LNCaP clone FGC (cell line): ENCODE results near the gene CORO2B.

Source experiments
- DNase-seq: peaks from one replicate; pipeline ENCODE4 v3.0.0-alpha.2; 2011; ENCODE audit warnings: low read depth
- H3K4me3 ChIP-seq: 2 replicates; pipeline ENCODE4 v1.5.1; 2011; ENCODE audit warnings: mild to moderate bottlenecking, low read depth, low read length, control low read depth
- TF ChIP-seq, protein P1 (sequence below): IDR thresholded peaks from 2 replicates; pipeline ENCODE4 v1.5.1; 2012; ENCODE audit warnings: mild to moderate bottlenecking; ENCODE audit not compliant: control insufficient read depth, insufficient read depth; ENCODE audit errors: extremely low read depth

CORO2B gene

DNA sequence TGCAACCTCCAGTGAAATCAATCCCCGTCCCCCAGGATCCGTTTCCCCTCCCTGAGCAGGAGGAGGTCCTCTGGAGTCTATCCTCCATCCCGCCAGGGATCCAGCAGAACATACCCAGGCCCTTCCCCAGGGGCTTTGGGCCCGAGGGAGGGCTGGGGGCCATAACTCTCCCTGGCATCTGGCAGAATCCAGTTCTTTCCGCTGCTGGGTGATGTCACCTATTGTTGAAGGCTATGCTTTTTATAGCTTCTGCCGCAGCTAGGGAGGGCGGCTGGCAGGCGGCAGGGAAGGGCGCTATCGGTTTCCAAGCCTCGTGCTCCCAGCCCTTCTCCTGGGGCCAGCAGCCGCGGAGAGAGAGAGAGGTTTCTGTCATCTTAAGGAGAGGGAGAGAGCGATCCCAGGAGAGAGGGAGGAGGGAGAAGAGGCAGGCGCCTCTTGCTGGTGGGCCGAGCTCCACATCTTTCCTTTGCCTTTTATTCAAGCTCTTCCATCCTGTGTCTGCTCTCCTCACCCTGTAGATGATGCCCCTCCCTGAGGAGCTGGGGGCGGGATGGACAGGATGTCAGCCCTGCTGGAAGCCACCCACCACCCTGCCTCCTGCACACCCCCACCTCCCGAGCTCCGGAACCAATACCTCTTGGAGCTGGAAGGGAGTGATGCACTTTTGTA is 121.8 kb downstream of the CORO2B start:
- DNase-seq: no peak

DNA sequence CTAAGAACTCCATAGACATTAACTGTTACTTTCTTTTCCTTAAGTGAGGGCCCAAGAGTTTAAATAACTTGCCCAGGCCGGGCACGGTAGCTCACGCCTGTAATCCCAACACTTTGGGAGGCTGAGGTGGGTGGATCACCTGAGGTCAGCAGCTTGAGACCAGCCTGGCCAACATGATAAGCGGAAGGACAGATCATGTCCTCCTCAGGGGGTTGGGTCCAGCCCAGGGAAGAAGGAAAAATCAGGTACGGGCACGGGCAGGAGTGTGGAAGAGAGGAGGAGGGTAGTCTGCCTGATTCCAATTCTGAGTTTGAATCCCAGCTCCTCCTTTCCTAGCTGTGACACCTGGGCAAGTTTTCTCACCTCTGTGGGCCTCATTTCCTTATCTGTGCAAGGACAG is 123.1 kb downstream of the CORO2B start:
- no peak overlapping the region for H3K4me3 ChIP-seq
- TF ChIP-seq, protein P1, sequence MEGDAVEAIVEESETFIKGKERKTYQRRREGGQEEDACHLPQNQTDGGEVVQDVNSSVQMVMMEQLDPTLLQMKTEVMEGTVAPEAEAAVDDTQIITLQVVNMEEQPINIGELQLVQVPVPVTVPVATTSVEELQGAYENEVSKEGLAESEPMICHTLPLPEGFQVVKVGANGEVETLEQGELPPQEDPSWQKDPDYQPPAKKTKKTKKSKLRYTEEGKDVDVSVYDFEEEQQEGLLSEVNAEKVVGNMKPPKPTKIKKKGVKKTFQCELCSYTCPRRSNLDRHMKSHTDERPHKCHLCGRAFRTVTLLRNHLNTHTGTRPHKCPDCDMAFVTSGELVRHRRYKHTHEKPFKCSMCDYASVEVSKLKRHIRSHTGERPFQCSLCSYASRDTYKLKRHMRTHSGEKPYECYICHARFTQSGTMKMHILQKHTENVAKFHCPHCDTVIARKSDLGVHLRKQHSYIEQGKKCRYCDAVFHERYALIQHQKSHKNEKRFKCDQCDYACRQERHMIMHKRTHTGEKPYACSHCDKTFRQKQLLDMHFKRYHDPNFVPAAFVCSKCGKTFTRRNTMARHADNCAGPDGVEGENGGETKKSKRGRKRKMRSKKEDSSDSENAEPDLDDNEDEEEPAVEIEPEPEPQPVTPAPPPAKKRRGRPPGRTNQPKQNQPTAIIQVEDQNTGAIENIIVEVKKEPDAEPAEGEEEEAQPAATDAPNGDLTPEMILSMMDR: no peak
- no peak for DNase-seq

More for the DNA sequence above, 121.8 kb downstream of the CORO2B start:
- H3K4me3 ChIP-seq: no peak overlapping the region
- TF ChIP-seq, protein P1: no peak

DNA sequence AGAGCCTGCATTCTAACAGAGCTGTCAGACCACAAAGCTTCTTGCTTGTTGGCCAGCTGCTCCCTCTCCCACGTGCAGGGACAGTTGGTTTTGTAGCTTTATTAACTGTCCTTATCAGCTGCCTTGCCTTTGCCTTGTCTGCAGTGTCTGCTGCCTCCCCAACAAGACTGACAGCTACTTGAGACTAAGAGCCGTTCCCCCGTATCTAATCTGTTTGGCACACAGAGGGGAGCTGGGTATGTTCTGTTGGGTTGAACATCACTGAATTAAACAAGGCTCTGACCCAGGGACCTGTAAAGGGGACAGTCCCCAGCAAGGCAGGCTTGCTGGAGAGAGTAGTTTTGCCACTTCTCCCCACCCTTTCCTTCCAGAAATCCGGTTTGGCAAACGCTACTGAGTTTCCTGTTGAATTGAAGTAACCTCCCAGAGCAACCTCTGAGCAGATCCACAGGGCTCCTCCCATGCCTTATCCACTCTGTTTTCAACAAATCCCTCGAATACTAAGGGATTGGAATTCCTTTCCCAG is 125.8 kb downstream of the CORO2B start:
- no peak overlapping the region for H3K4me3 ChIP-seq
- TF ChIP-seq, protein P1: no peak
- DNase-seq: peak; percentile 28

DNA sequence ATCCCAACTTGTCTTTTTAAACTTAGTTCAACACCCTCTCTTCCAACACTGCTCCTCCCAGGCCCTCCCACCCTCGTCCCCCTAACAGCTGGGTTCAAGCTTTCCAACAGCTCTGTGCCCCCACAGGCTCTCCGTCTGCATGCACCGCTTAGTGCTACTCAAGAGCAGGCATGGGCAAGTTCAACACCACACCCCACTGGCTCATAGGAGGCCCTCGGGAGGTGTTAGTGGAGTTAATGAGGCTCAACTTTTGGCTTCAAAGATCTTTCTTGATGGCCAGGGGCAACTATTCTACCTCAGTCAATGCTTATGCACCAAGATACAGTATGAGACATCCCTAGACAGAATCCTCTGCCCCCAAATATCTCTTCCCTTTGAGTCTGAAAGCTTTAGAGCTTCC is 127.5 kb downstream of the CORO2B start:
- no peak for DNase-seq
- H3K4me3 ChIP-seq: no peak overlapping the region
- TF ChIP-seq, protein P1: no peak

DNA sequence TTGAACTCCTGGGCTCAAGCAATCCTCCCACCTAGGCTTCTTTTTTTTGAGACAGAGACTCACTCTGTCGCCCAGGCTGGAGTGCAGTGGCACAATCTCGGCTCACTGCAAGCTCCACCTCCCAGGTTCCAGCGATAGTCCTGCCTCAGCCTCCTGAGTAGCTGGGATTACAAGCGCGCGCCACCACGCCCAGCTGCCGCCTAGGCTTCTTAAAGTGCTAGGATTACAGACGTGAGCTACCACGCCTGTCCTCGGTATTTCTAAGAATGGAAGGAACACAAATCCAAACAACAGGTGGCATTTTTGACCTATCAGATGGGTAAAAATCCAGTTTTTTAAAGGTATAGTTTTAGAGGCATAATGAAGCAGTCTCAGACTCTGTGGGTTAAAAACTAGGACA is 128.1 kb downstream of the CORO2B start:
- no peak for DNase-seq
- no peak overlapping the region for H3K4me3 ChIP-seq
- TF ChIP-seq, protein P1: no peak

DNA sequence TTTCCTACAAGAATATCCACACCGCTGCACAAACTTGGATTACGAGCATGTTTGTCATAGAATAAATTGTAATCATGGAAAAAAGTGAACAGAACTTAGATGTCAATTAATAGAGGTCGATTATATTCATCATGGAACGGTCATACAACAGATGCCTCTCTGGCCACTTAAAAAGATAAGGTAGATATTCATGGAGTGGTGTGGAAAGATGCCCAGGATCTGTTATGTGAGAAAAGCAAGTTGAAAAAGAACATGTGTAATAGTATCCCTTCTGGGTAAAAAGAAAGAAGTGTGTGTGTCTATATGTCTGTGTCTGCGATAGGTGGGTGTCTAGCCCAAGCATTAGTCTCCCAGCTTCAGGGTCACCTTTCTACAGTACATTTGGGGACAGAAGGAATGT is 128.6 kb downstream of the CORO2B start:
- TF ChIP-seq, protein P1: no peak
- H3K4me3 ChIP-seq: no peak overlapping the region
- DNase-seq: no peak

DNA sequence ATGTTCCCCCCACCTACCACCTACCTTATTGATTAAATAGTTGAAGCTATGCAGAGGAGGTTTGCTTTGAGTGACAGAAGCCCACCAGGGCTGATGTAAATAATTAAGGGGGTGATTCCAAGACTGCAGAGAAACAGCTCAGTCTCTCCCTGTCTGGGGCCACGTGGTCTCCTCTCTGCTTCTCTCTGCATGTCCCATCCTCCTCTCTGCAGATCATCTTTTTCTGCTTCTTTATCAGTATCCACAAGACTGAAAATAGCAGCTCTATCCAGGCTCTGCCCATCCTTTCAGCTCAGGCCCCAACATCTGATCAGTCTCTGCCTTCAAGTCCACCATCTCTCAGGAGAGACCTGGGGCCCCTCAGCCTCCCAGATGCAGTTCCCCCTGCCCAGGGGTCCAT is 131.1 kb downstream of the CORO2B start:
- no peak for DNase-seq
- H3K4me3 ChIP-seq: no peak overlapping the region
- TF ChIP-seq, protein P1: no peak
